ENCODE measurements around the gene SEMA4D. TPM values are rescaled to one million over a fixed set of nuclear protein-coding genes. Genes with fewer than 3 reads are reported as not detected.
A peak's percentile ranks its signal among the peaks of the same experiment; 100 is the strongest.

Gene SEMA4D
- total and polyA plus RNA-seq, 2 donors = 9.1 to 14.0 TPM

- DNase-seq (ENCODE audit: extremely low spot score) = no peak
- no peak overlapping the region for H3K4me3 ChIP-seq (ENCODE audit: low read depth, low read length)
- no peaks in the 10 kb centered on the region for H3K4me1 ChIP-seq (ENCODE audit: insufficient read depth)
- no peaks in the 10 kb centered on the region for H3K36me3 ChIP-seq (ENCODE audit: insufficient read depth)
- WGBS = 90% methylated on average over 6 of the region's 6 CpGs
- H3K27ac ChIP-seq (ENCODE audit: low read depth) = no peak overlapping the region
Measured at GRCh38 chr9:89421595-89421994, 76.3 kb downstream of the SEMA4D start.

GRCh38 chr9:89420397-89421178 is 77.3 kb downstream of the SEMA4D start:
- Histone ChIP-seq H3K36me3 (ENCODE audit: insufficient read depth) (no peaks in the 10 kb centered on the region), H3K4me1 (ENCODE audit: insufficient read depth) (no peaks in the 10 kb centered on the region), H3K4me3 (ENCODE audit: low read depth, low read length) (no peak overlapping the region), H3K27ac (ENCODE audit: low read depth) (no peak overlapping the region)
- DNase-seq (ENCODE audit: extremely low spot score) = no peak
- WGBS = 81% methylated on average over 9 of the region's 9 CpGs

- 70% methylated on average over 6 of the region's 6 CpGs for WGBS
Measured at GRCh38 chr9:89419978-89420394, 77.9 kb downstream of the SEMA4D start.

GRCh38 chr9:89418882-89419640 is 78.9 kb downstream of the SEMA4D start:
- WGBS = 51% methylated on average over 21 of the region's 21 CpGs
- DNase-seq (ENCODE audit: extremely low spot score) = no peak
- no peaks in the 10 kb centered on the region for H3K36me3 ChIP-seq (ENCODE audit: insufficient read depth)
- H3K4me3 ChIP-seq (ENCODE audit: low read depth, low read length) = no peak overlapping the region
- no peaks in the 10 kb centered on the region for H3K4me1 ChIP-seq (ENCODE audit: insufficient read depth)
- H3K27ac ChIP-seq (ENCODE audit: low read depth) = peak overlapping the region; percentile 54

More at GRCh38 chr9:89419978-89420394, 77.9 kb downstream of the SEMA4D start:
- DNase-seq (ENCODE audit: extremely low spot score) = no peak
- H3K4me3 ChIP-seq (ENCODE audit: low read depth, low read length) = no peak overlapping the region
- no peak overlapping the region for H3K27ac ChIP-seq (ENCODE audit: low read depth)
- no peaks in the 10 kb centered on the region for H3K36me3 ChIP-seq (ENCODE audit: insufficient read depth)
- H3K4me1 ChIP-seq (ENCODE audit: insufficient read depth) = no peaks in the 10 kb centered on the region

- no peak for DNase-seq (ENCODE audit: extremely low spot score)
- no peaks in the 10 kb centered on the region for H3K36me3 ChIP-seq (ENCODE audit: insufficient read depth)
- H3K4me3 ChIP-seq (ENCODE audit: low read depth, low read length) = no peak overlapping the region
- H3K4me1 ChIP-seq (ENCODE audit: insufficient read depth) = no peaks in the 10 kb centered on the region
- no peak overlapping the region for H3K27ac ChIP-seq (ENCODE audit: low read depth)
- WGBS = 18% methylated on average over 9 of the region's 9 CpGs
Measured at GRCh38 chr9:89418474-89418845, 79.5 kb downstream of the SEMA4D start.

GRCh38 chr9:89417832-89418473 is 80.0 kb downstream of the SEMA4D start:
- no peak for DNase-seq (ENCODE audit: extremely low spot score)
- H3K4me3 ChIP-seq (ENCODE audit: low read depth, low read length) = no peak overlapping the region
- H3K36me3 ChIP-seq (ENCODE audit: insufficient read depth) = no peaks in the 10 kb centered on the region
- H3K27ac ChIP-seq (ENCODE audit: low read depth) = no peak overlapping the region
- H3K4me1 ChIP-seq (ENCODE audit: insufficient read depth) = no peaks in the 10 kb centered on the region
- WGBS = 63% methylated on average over 6 of the region's 6 CpGs

- H3K4me1 ChIP-seq (ENCODE audit: insufficient read depth) = no peaks in the 10 kb centered on the region
- 91% methylated on average over 9 of the region's 9 CpGs for WGBS
- DNase-seq (ENCODE audit: extremely low spot score) = no peak
- H3K27ac ChIP-seq (ENCODE audit: low read depth) = no peak overlapping the region
- H3K4me3 ChIP-seq (ENCODE audit: low read depth, low read length) = no peak overlapping the region
- no peaks in the 10 kb centered on the region for H3K36me3 ChIP-seq (ENCODE audit: insufficient read depth)
Measured at GRCh38 chr9:89414670-89415324, 83.1 kb downstream of the SEMA4D start.

GRCh38 chr9:89413963-89414638 is 83.8 kb downstream of the SEMA4D start:
- 73% methylated on average over 4 of the region's 4 CpGs for WGBS

GRCh38 chr9:89412951-89413350 is 85.0 kb downstream of the SEMA4D start:
- H3K4me1 ChIP-seq (ENCODE audit: insufficient read depth) = no peaks in the 10 kb centered on the region
- H3K4me3 ChIP-seq (ENCODE audit: low read depth, low read length) = no peak overlapping the region
- 74% methylated on average over 4 of the region's 4 CpGs for WGBS
- DNase-seq (ENCODE audit: extremely low spot score) = no peak
- H3K27ac ChIP-seq (ENCODE audit: low read depth) = no peak overlapping the region
- no peaks in the 10 kb centered on the region for H3K36me3 ChIP-seq (ENCODE audit: insufficient read depth)

More at GRCh38 chr9:89413963-89414638, 83.8 kb downstream of the SEMA4D start:
- H3K4me1 ChIP-seq (ENCODE audit: insufficient read depth) = no peaks in the 10 kb centered on the region
- H3K4me3 ChIP-seq (ENCODE audit: low read depth, low read length) = no peak overlapping the region
- no peak for DNase-seq (ENCODE audit: extremely low spot score)
- no peak overlapping the region for H3K27ac ChIP-seq (ENCODE audit: low read depth)
- H3K36me3 ChIP-seq (ENCODE audit: insufficient read depth) = no peaks in the 10 kb centered on the region

GRCh38 chr9:89412541-89412940 is 85.4 kb downstream of the SEMA4D start:
- H3K36me3 ChIP-seq (ENCODE audit: insufficient read depth) = no peaks in the 10 kb centered on the region
- H3K4me3 ChIP-seq (ENCODE audit: low read depth, low read length) = no peak overlapping the region
- 80% methylated on average over 5 of the region's 5 CpGs for WGBS
- H3K4me1 ChIP-seq (ENCODE audit: insufficient read depth) = no peaks in the 10 kb centered on the region
- H3K27ac ChIP-seq (ENCODE audit: low read depth) = no peak overlapping the region
- no peak for DNase-seq (ENCODE audit: extremely low spot score)

GRCh38 chr9:89411759-89412158 is 86.2 kb downstream of the SEMA4D start:
- H3K4me1 ChIP-seq (ENCODE audit: insufficient read depth) = no peaks in the 10 kb centered on the region
- 88% methylated on average over 6 of the region's 6 CpGs for WGBS
- DNase-seq (ENCODE audit: extremely low spot score) = no peak
- H3K27ac ChIP-seq (ENCODE audit: low read depth) = no peak overlapping the region
- no peaks in the 10 kb centered on the region for H3K36me3 ChIP-seq (ENCODE audit: insufficient read depth)
- no peak overlapping the region for H3K4me3 ChIP-seq (ENCODE audit: low read depth, low read length)

- Histone ChIP-seq H3K36me3 (ENCODE audit: insufficient read depth) (no peaks in the 10 kb centered on the region), H3K4me1 (ENCODE audit: insufficient read depth) (no peaks in the 10 kb centered on the region), H3K27ac (ENCODE audit: low read depth) (no peak overlapping the region), H3K4me3 (ENCODE audit: low read depth, low read length) (no peak overlapping the region)
- WGBS = 92% methylated on average over 7 of the region's 7 CpGs
- no peak for DNase-seq (ENCODE audit: extremely low spot score)
Measured at GRCh38 chr9:89410641-89411350, 87.1 kb downstream of the SEMA4D start.

Data from urinary bladder (tissue), 4 donors.